Measurements from ENCODE around the gene MAP3K5.

The MAP3K5 gene

GRCh38 chr6:136517002-136517401 lies 275.3 kb downstream of the MAP3K5 start:
- Histone ChIP-seq H3K36me3 (no peaks in the 10 kb centered on the region), H3K27ac (no peak overlapping the region), H3K4me3 (no peak overlapping the region), H3K9me3 (no peaks in the 10 kb centered on the region), H3K4me1 (no peaks in the 10 kb centered on the region), H3K27me3 (no peaks in the 10 kb centered on the region)
- TF ChIP-seq, protein P1, sequence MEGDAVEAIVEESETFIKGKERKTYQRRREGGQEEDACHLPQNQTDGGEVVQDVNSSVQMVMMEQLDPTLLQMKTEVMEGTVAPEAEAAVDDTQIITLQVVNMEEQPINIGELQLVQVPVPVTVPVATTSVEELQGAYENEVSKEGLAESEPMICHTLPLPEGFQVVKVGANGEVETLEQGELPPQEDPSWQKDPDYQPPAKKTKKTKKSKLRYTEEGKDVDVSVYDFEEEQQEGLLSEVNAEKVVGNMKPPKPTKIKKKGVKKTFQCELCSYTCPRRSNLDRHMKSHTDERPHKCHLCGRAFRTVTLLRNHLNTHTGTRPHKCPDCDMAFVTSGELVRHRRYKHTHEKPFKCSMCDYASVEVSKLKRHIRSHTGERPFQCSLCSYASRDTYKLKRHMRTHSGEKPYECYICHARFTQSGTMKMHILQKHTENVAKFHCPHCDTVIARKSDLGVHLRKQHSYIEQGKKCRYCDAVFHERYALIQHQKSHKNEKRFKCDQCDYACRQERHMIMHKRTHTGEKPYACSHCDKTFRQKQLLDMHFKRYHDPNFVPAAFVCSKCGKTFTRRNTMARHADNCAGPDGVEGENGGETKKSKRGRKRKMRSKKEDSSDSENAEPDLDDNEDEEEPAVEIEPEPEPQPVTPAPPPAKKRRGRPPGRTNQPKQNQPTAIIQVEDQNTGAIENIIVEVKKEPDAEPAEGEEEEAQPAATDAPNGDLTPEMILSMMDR (IDR thresholded peaks at IDR 0.05), result no peak
- DNase-seq, result no peak
- intact Hi-C loops (cut with DNase I; ENCODE audit: low total_unique reads), result no loop called here

- no peak for DNase-seq
- intact Hi-C loops (cut with DNase I; ENCODE audit: low total_unique reads), result no loop called here
- Histone ChIP-seq H3K36me3 (no peaks in the 10 kb centered on the region), H3K9me3 (no peaks in the 10 kb centered on the region), H3K4me1 (no peaks in the 10 kb centered on the region), H3K27me3 (no peaks in the 10 kb centered on the region), H3K4me3 (no peak overlapping the region), H3K27ac (no peak overlapping the region)
- TF ChIP-seq, protein P1 (IDR thresholded peaks at IDR 0.05), result no peak
Observed at GRCh38 chr6:136514591-136514990, 277.7 kb downstream of the MAP3K5 start.

DNA sequence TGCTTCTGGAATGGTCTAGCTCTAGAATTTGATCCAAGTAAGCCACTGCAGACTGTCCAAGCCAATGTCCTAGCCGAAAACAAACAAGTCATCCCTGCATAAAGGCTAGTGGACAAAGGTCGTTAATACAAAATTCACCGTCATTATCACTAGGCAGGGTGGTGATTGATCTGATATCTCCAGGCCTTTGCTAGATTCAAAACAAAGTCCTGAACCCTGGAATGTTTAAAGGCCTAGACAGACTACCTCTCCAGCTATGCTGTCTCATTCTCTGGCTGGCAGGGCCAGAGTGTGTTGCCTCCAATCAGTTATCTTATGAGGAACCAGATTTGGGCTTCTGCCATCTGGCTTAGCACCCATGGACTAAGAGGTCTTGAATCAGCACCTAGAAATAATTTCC lies 280.4 kb downstream of the MAP3K5 start:
- Histone ChIP-seq H3K9me3 (no peaks in the 10 kb centered on the region), H3K4me1 (no peaks in the 10 kb centered on the region), H3K36me3 (no peaks in the 10 kb centered on the region), H3K27ac (no peak overlapping the region), H3K27me3 (no peaks in the 10 kb centered on the region), H3K4me3 (no peak overlapping the region)
- intact Hi-C loops (cut with DNase I; ENCODE audit: low total_unique reads), result no loop called here
- DNase-seq, result peak in 1 of 2 donors; percentile 46
- TF ChIP-seq, protein P1 (IDR thresholded peaks at IDR 0.05), result no peak

DNA sequence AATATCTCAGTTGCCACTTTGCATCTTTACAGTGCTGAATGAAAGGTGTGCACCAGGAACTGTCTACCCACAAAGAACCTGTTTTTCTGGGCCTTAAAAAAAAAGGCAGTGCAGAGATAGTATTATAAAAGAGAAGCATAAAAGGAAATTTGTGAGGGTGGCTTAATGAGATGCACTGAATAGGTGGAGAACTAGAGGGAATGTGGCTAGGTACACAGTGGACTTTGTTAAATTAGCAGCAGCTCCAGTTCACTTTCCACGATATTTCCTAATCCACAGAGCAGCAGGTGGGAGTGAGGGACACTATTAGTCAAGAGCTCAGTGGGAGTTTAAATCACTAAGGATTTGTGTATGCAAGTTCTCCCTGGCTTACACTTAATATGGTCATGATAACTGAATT lies 280.9 kb downstream of the MAP3K5 start:
- DNase-seq, result no peak
- no peaks in the 10 kb centered on the region for H3K27me3 ChIP-seq
- H3K4me3 ChIP-seq, result no peak overlapping the region
- H3K27ac ChIP-seq, result no peak overlapping the region
- H3K9me3 ChIP-seq, result no peaks in the 10 kb centered on the region
- no peaks in the 10 kb centered on the region for H3K36me3 ChIP-seq
- no peaks in the 10 kb centered on the region for H3K4me1 ChIP-seq
- TF ChIP-seq, protein P1 (IDR thresholded peaks at IDR 0.05), result no peak
- intact Hi-C loops (cut with DNase I; ENCODE audit: low total_unique reads), result no loop called here

GRCh38 chr6:136510782-136511181 lies 281.5 kb downstream of the MAP3K5 start:
- no peaks in the 10 kb centered on the region for H3K4me1 ChIP-seq
- no peak for DNase-seq
- no peaks in the 10 kb centered on the region for H3K36me3 ChIP-seq
- H3K27me3 ChIP-seq, result no peaks in the 10 kb centered on the region
- H3K27ac ChIP-seq, result no peak overlapping the region
- H3K4me3 ChIP-seq, result no peak overlapping the region
- no peaks in the 10 kb centered on the region for H3K9me3 ChIP-seq
- TF ChIP-seq, protein P1 (IDR thresholded peaks at IDR 0.05), result no peak
- intact Hi-C loops (cut with DNase I; ENCODE audit: low total_unique reads), result no loop called here

DNA sequence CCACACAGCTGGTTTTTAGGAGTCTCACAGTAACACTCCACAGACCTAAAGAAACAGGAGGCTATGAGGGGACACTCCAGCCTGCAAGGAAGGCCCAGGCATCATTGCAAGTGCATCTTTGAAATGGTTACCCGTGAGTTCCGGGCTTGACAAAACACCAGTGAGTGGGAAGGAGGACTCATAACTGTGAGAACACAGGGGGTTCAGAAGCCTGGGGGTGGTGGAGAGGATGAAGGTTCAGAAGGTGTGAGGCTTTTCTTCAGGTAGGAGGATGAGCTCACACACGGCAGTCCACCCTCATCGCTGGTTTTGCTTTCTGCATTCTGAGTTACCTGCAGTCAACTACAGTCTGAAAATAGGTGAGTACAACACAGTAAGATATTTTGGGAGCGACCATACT lies 282.0 kb downstream of the MAP3K5 start:
- no peak overlapping the region for H3K27ac ChIP-seq
- TF ChIP-seq, protein P1 (IDR thresholded peaks at IDR 0.05), result no peak
- no peaks in the 10 kb centered on the region for H3K9me3 ChIP-seq
- H3K36me3 ChIP-seq, result no peaks in the 10 kb centered on the region
- DNase-seq, result no peak
- no peaks in the 10 kb centered on the region for H3K27me3 ChIP-seq
- no peaks in the 10 kb centered on the region for H3K4me1 ChIP-seq
- H3K4me3 ChIP-seq, result no peak overlapping the region
- intact Hi-C loops (cut with DNase I; ENCODE audit: low total_unique reads), result no loop called here
